DND-41 (cell line): ENCODE results near the gene XXYLT1.

Experiments used
- CTCF ChIP-seq: IDR thresholded peaks from 2 replicates; pipeline ENCODE4 v1.5.1; 2012; ENCODE audit warnings: borderline replicate concordance, low read length, moderate library complexity, mild to moderate bottlenecking; ENCODE audit not compliant: poor library complexity, severe bottlenecking; ENCODE audit errors: extremely low read depth
- EZH2 ChIP-seq: IDR thresholded peaks from 3 replicates; pipeline ENCODE4 v1.6.1; 2012; ENCODE audit warnings: borderline replicate concordance, low read depth, mild to moderate bottlenecking, moderate library complexity, low read length, inconsistent platforms; ENCODE audit not compliant: severe bottlenecking

GRCh38 chr3:195119461-195120266, 151.3 kb downstream of the XXYLT1 start:
- TF ChIP-seq CTCF = no peak
- TF ChIP-seq EZH2 = no peak
